T-cell (primary cell): ENCODE measurements around the gene BMF. TPM values are rescaled to one million over a fixed set of nuclear protein-coding genes. Genes with fewer than 3 reads are reported as not detected.
"Not testable (repeated sequence)": the region's sequence is repeated elsewhere in the genome, so short reads cannot be mapped to it uniquely, and the experiment has no call there.

ENCODE experiments used
- ATAC-seq, 4 experiments: fragments of 200-7000 bp in 3 of 4; fragments of 150-1000 bp in 1 of 4; cut with Tn5 transposase; replicated peaks in 1 of 4; 1 replicate in 3 of 4; 2 replicates in 1 of 4; pipeline ENCODE4 v1.10.0; 2021; ENCODE audit warnings: moderate library complexity in 3 of 4, mild to moderate bottlenecking in 2 of 4, moderate number of reproducible peaks in 1 of 4
- CTCF ChIA-PET, 2 donors: fragments of 300-600 bp; sonication (Branson Sonifier 250); formaldehyde crosslinking; loops; one replicate each; lab custom pipeline; 2022; ENCODE audit warnings: antibody characterized with exemption in 2 of 2; lab: Charles Lee
- POLR2A ChIA-PET, 2 donors: fragments of 300-600 bp; sonication (Branson Sonifier 250); formaldehyde crosslinking; loops; one replicate each; lab custom pipeline; 2022; ENCODE audit warnings: antibody characterized with exemption in 2 of 2; lab: Charles Lee
- DNase-seq, 35 experiments: peaks; one replicate each; pipeline versions ENCODE4 v3.0.0 to v3.0.0-alpha.2; 2013 to 2023
- H3K27ac ChIP-seq: one replicate; pipeline ENCODE4 v1.5.1; 2013; ENCODE audit warnings: low read length
- H3K27me3 ChIP-seq, 2 experiments: replicated peaks in 1 of 2; 1 replicate in 1 of 2; 2 replicates in 1 of 2; pipeline versions ENCODE4 v1.6.1 to v1.7.0; 2013; ENCODE audit warnings: low read length in 1 of 2, mixed read lengths in 1 of 2; ENCODE audit not compliant: control insufficient read depth in 2 of 2, insufficient read depth in 2 of 2; ENCODE audit errors: extremely low read depth in 1 of 2
- H3K36me3 ChIP-seq, 2 donors: 1 replicate in 1 of 2; 2 replicates in 1 of 2; pipeline versions ENCODE4 v1.6.1 to v1.7.0; 2013; ENCODE audit warnings: low read length in 1 of 2; ENCODE audit not compliant: control insufficient read depth in 2 of 2, insufficient read depth in 1 of 2; ENCODE audit errors: extremely low read depth in 1 of 2
- H3K4me1 ChIP-seq, 2 experiments: 1 replicate in 1 of 2; 2 replicates in 1 of 2; pipeline versions ENCODE4 v1.6.1 to v1.7.0; 2013; ENCODE audit warnings: low read length in 2 of 2, mixed read lengths in 1 of 2; ENCODE audit not compliant: insufficient read depth in 2 of 2, control insufficient read depth in 1 of 2; ENCODE audit errors: extremely low read depth in 1 of 2
- H3K4me3 ChIP-seq, 2 donors: 1 replicate in 1 of 2; 2 replicates in 1 of 2; pipeline versions ENCODE4 v1.5.1 to v1.7.0; 2013; ENCODE audit warnings: mild to moderate bottlenecking in 2 of 2, low read length in 1 of 2, moderate library complexity in 1 of 2; ENCODE audit not compliant: control insufficient read depth in 1 of 2; ENCODE audit errors: extremely low read depth in 1 of 2
- H3K9me3 ChIP-seq: 2 replicates; pipeline ENCODE4 v1.7.0; 2013
- H3K27ac Mint-ChIP-seq, 2 donors: one replicate each; pipeline ENCODE4 v1.8.0; 2020 to 2021; ENCODE audit warnings: mild to moderate bottlenecking in 2 of 2, mixed read lengths in 2 of 2
- H3K27me3 Mint-ChIP-seq, 2 donors: one replicate each; pipeline ENCODE4 v1.8.0; 2021 to 2022; ENCODE audit warnings: mixed read lengths in 2 of 2
- H3K36me3 Mint-ChIP-seq: one replicate; pipeline ENCODE4 v1.8.0; 2021; ENCODE audit warnings: mixed read lengths
- H3K4me1 Mint-ChIP-seq, 3 donors: one replicate each; pipeline ENCODE4 v1.8.0; 2020 to 2022; ENCODE audit warnings: mixed read lengths in 3 of 3, mild to moderate bottlenecking in 1 of 3
- H3K4me3 Mint-ChIP-seq, 3 donors: one replicate each; pipeline ENCODE4 v1.8.0; 2020 to 2022; ENCODE audit warnings: mild to moderate bottlenecking in 3 of 3, mixed read lengths in 3 of 3, moderate library complexity in 3 of 3
- H3K9me3 Mint-ChIP-seq, 3 donors: one replicate each; pipeline ENCODE4 v1.8.0; 2020 to 2022; ENCODE audit warnings: mixed read lengths in 3 of 3
- WGBS: methylation state at CpG from one replicate; pipeline ENCODE4 v1.1.5; 2013; ENCODE audit warnings: missing lambda C conversion rate; ENCODE audit not compliant: insufficient coverage; 5-methylcytosine and 5-hydroxymethylcytosine counted together
- total RNA-seq, 35 experiments: library from RNA in 6 of 35; stranded (reverse) in 6 of 35; fragments of 120-200 nt in 1 of 35; gene quantifications; one replicate each; pipeline versions ENCODE4 v1.2.1 to v1.2.4 and lab custom pipeline; 2013 to 2026

The BMF gene
- total RNA-seq, 5 donors from 2014 or later (not counting 1 experiment from before 2014, with no cell fraction given): 6.6 to 46.7 (median 42.4) TPM

GRCh38 chr15:40122989-40123388, 14.3 kb upstream of the BMF start:
- H3K36me3 Mint-ChIP-seq, H3K27me3 ChIP-seq, H3K27me3 Mint-ChIP-seq, H3K27ac Mint-ChIP-seq, POLR2A ChIA-PET, H3K4me3 Mint-ChIP-seq, H3K4me1 Mint-ChIP-seq, H3K27ac ChIP-seq, ATAC-seq, H3K9me3 ChIP-seq, H3K4me1 ChIP-seq, DNase-seq, H3K36me3 ChIP-seq, H3K4me3 ChIP-seq, H3K9me3 Mint-ChIP-seq: not testable (repeated sequence)
- CTCF ChIA-PET: interaction anchor here in 1 of 2 donors (0.6 kb wide), 1 partner anchor 23 kb away, joined by 8 read pairs; no protein-coding TSS in a partner anchor
- 100% methylated on average over 1 of the region's 1 CpG for WGBS

- Mint-ChIP-seq H3K36me3 (no peaks in the 10 kb centered on the region), H3K4me1 (no peaks in the 10 kb centered on the region)
Observed at GRCh38 chr15:40121911-40122638, 13.4 kb upstream of the BMF start.

GRCh38 chr15:40118473-40118872, 9.8 kb upstream of the BMF start:
- Histone ChIP-seq H3K4me3 (no peak overlapping the region), H3K4me1 (peaks cover 2 to 7% of the 10 kb centered on the region in 2 experiments), H3K36me3 (no peaks in the 10 kb centered on the region), H3K9me3 (no peaks in the 10 kb centered on the region), H3K27me3 (peaks cover 0 to 4% of the 10 kb centered on the region in 2 experiments), H3K27ac (no peak overlapping the region)
- DNase-seq: no peak
- H3K4me3 Mint-ChIP-seq: no peak overlapping the region
- peaks cover 12 to 14% (median 13%) of the 10 kb centered on the region in 3 donors for H3K4me1 Mint-ChIP-seq
- H3K9me3 Mint-ChIP-seq: no peaks in the 10 kb centered on the region
- ChIA-PET POLR2A (no interaction called here), CTCF (no interaction called here)
- H3K27me3 Mint-ChIP-seq: peaks cover 2 to 4% of the 10 kb centered on the region in 2 donors
- WGBS: 94% methylated on average over 2 of the region's 3 CpGs
- no peaks in the 10 kb centered on the region for H3K36me3 Mint-ChIP-seq
- no peak for ATAC-seq
- H3K27ac Mint-ChIP-seq: no peak overlapping the region

More at GRCh38 chr15:40121911-40122638, 13.4 kb upstream of the BMF start:
- H3K27me3 ChIP-seq: peaks cover 0 to 2% of the 10 kb centered on the region in 2 experiments
- no peak overlapping the region for H3K27ac ChIP-seq
- Mint-ChIP-seq H3K4me3 (no peak overlapping the region), H3K27me3 (no peaks in the 10 kb centered on the region), H3K27ac (no peak overlapping the region), H3K9me3 (no peaks in the 10 kb centered on the region)
- H3K36me3 ChIP-seq: no peaks in the 10 kb centered on the region
- no peaks in the 10 kb centered on the region for H3K4me1 ChIP-seq
- CTCF ChIA-PET: no interaction called here
- ATAC-seq (no peak), DNase-seq (peak in 1 of 35 experiments; percentile 1)
- WGBS: no CpG with 5 or more reads among the region's 6 CpGs
- no peaks in the 10 kb centered on the region for H3K9me3 ChIP-seq
- H3K4me3 ChIP-seq: no peak overlapping the region
- POLR2A ChIA-PET: no interaction called here

GRCh38 chr15:40115670-40116093, 7.0 kb upstream of the BMF start:
- POLR2A ChIA-PET: interaction anchor here in 1 of 2 donors (0.6 kb wide), 1 partner anchor 76 kb away, joined by 3 read pairs; no protein-coding TSS in a partner anchor
- 36% methylated on average over 3 of the region's 8 CpGs for WGBS

GRCh38 chr15:40115106-40115505, 6.4 kb upstream of the BMF start:
- H3K27me3 ChIP-seq: peaks cover 0 to 19% of the 10 kb centered on the region in 2 experiments
- ATAC-seq, H3K4me3 Mint-ChIP-seq, H3K27ac Mint-ChIP-seq, H3K36me3 Mint-ChIP-seq, H3K4me1 ChIP-seq, H3K9me3 Mint-ChIP-seq, H3K4me3 ChIP-seq, H3K36me3 ChIP-seq, H3K27ac ChIP-seq, H3K9me3 ChIP-seq, DNase-seq, POLR2A ChIA-PET: not testable (repeated sequence)
- Mint-ChIP-seq H3K4me1 (peaks cover 12 to 14% (median 13%) of the 10 kb centered on the region in 3 donors), H3K27me3 (peaks cover 9 to 12% of the 10 kb centered on the region in 2 donors)
- CTCF ChIA-PET: interaction anchor here in 1 of 2 donors (1.2 to 2.6 kb wide), 2 partner anchors 10 to 12 kb away, joined by 3 to 11 read pairs; no protein-coding TSS in a partner anchor
- 96% methylated on average over 5 of the region's 14 CpGs for WGBS

More at GRCh38 chr15:40115670-40116093, 7.0 kb upstream of the BMF start:
- DNase-seq (peak in 16 of 35 experiments; percentile 16 to 55 (median 26)), ATAC-seq (peak; percentile 74 to 82 (median 78))
- Histone ChIP-seq H3K4me1 (peaks cover 2 to 7% of the 10 kb centered on the region in 2 experiments), H3K4me3 (no peak overlapping the region), H3K9me3 (no peaks in the 10 kb centered on the region), H3K27me3 (peaks cover 0 to 18% of the 10 kb centered on the region in 2 experiments), H3K36me3 (no peaks in the 10 kb centered on the region), H3K27ac (no peak overlapping the region)
- peak overlapping the region; percentile 80 to 88 for H3K27ac Mint-ChIP-seq
- CTCF ChIA-PET: interaction anchor here in 1 of 2 donors (2.6 kb wide), 1 partner anchor 11 kb away, joined by 11 read pairs; no protein-coding TSS in a partner anchor
- H3K27me3 Mint-ChIP-seq: peaks cover 9 to 12% of the 10 kb centered on the region in 2 donors
- H3K4me1 Mint-ChIP-seq: peaks cover 12 to 14% (median 13%) of the 10 kb centered on the region in 3 donors
- no peaks in the 10 kb centered on the region for H3K36me3 Mint-ChIP-seq
- no peaks in the 10 kb centered on the region for H3K9me3 Mint-ChIP-seq
- no peak overlapping the region for H3K4me3 Mint-ChIP-seq

- H3K4me1 ChIP-seq: peaks cover 4 to 11% of the 10 kb centered on the region in 2 experiments
- H3K9me3 ChIP-seq: no peaks in the 10 kb centered on the region
- Mint-ChIP-seq H3K4me1 (peaks cover 16 to 19% (median 17%) of the 10 kb centered on the region in 3 donors), H3K27me3 (peaks cover 9 to 12% of the 10 kb centered on the region in 2 donors), H3K9me3 (no peaks in the 10 kb centered on the region), H3K4me3 (no peak overlapping the region), H3K27ac (no peak overlapping the region), H3K36me3 (no peaks in the 10 kb centered on the region)
- no peaks in the 10 kb centered on the region for H3K36me3 ChIP-seq
- ATAC-seq: no peak
- ChIA-PET POLR2A (interaction anchor here in 1 of 2 donors (0.7 kb wide), 1 partner anchor 15 kb away, joined by 3 read pairs; no protein-coding TSS in a partner anchor), CTCF (interaction anchor here (0.6 to 2.6 kb wide), 3 partner anchors 9 to 1123 kb away, joined by 3 to 11 read pairs (median 4); no protein-coding TSS in a partner anchor)
- no peak for DNase-seq
- WGBS: no CpG with 5 or more reads among the region's 2 CpGs
- H3K27ac ChIP-seq: no peak overlapping the region
- no peak overlapping the region for H3K4me3 ChIP-seq
- H3K27me3 ChIP-seq: peaks cover 0 to 19% of the 10 kb centered on the region in 2 experiments
Observed at GRCh38 chr15:40114218-40114617, 5.5 kb upstream of the BMF start.
